GM21717 (cell line): Measurements from ENCODE around the gene DONSON.
"Not testable (repeated sequence)": the region's sequence is repeated elsewhere in the genome, so short reads cannot be mapped to it uniquely, and the experiment has no call there.

Experiments
- ATAC-seq: cut with Tn5 transposase; IDR thresholded peaks from one replicate; pipeline ENCODE4 v1.9.1; 2021; ENCODE audit warnings: mild to moderate bottlenecking, moderate library complexity; ENCODE audit not compliant: unreplicated experiment

The DONSON gene

GRCh38 chr21:33588485-33589335 lies at the start of gene DONSON:
Gene DONSON (minus strand): TSS chr21:33588684. CDS start chr21:33588641, 43 bp downstream.
- peak; percentile 81 for ATAC-seq

DNA sequence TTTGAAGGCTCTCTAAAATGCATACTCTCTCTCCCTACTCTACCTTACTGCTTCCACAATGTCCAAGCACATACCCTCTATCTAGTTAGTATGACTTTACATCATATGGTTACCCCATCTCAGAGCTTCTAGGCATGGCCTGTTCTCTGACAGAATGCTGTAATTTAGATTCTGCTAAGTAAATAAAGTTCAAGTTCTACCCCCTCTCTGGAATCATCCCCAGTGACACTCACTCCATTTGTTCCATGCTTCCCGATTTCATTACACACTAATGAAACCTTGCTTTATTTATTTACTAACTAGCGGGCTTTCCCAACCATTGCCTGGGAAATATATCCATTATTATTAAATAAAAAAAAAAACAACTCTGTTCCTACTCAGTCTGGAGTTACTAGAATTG lies 45.8 kb upstream of the DONSON start:
- no peak for ATAC-seq

- not testable (repeated sequence) for ATAC-seq
These were observed 37.7 kb upstream of the DONSON start for GRCh38 chr21:33626151-33626550.

GRCh38 chr21:33622253-33622652 lies 33.8 kb upstream of the DONSON start:
- no peak for ATAC-seq

DNA sequence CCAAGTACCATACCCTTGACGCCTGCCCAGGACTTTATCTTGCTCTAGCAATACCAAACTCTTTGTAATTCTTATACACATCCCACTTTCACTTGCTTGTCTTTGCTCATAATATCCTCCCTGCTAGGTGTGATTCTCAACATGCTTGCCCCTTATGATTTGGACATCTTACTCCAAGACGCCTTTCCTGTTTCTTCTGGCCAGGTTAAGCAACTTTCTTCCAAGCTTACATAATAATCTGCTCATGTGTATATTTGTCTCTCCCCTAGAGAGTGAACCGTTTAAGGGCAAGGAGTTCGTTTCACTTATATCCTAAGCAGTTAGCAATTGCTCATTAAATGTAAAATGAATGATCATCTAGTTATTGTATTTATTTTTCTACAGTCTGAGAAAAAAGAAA lies 31.2 kb upstream of the DONSON start:
- no peak for ATAC-seq

- ATAC-seq = no peak
These were observed 29.9 kb upstream of the DONSON start for GRCh38 chr21:33618407-33618806.

DNA sequence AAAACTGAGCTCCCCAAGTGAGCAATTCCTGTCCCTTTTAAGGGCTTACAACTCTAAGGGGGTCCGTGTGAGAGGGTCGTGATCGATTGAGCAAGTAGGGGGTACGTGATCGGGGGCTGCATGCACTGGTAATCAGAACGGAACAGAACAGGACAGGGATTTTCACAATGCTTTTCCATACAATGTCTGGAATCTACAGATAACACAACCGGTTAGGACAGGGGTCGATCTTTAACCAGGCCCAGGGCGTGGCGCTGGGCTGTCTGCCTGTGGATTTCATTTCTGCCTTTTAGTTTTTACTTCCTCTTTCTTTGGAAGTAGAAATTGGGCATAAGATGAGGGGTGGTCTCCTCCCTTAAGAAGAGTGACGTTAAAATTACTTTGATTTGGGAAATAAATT lies 29.1 kb upstream of the DONSON start:
- ATAC-seq = not testable (repeated sequence)

DNA sequence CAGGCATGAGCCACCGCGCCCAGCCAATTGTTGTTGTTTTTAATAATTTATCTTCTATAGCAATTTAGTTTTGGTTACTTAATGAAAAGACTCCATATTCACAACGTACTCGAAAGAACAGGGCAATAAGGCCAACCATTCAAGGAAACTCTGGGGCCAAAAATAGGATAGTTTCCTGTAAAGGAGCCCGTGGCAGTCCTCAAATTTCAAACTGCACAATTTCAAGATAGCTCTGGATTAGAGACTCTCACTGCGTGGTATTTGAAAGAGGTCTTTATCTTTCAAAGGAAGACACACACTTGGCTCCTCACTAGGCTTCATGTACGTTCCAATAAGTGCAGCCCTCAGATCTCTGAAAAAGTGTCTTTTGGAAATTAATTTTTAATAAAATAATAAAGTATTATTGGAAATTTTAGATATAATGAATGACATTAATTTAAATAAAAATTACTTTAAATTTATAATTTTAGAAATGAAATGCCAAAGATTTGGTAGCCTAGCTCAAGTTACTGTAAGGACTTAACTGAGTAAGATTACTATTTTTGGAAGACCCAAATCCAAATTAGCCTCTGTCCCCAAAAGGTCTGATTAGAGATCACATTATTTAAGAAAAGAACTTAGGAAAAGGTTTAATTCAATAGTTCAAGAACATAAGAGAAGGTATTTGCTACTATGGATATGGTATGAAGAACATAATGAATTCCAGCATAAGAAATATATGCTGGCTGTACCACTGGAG lies 22.7 kb upstream of the DONSON start:
- no peak for ATAC-seq

GRCh38 chr21:33608559-33608958 lies 20.1 kb upstream of the DONSON start:
- no peak for ATAC-seq

- no peak for ATAC-seq
These were observed 9.6 kb upstream of the DONSON start for GRCh38 chr21:33598051-33598450.

DNA sequence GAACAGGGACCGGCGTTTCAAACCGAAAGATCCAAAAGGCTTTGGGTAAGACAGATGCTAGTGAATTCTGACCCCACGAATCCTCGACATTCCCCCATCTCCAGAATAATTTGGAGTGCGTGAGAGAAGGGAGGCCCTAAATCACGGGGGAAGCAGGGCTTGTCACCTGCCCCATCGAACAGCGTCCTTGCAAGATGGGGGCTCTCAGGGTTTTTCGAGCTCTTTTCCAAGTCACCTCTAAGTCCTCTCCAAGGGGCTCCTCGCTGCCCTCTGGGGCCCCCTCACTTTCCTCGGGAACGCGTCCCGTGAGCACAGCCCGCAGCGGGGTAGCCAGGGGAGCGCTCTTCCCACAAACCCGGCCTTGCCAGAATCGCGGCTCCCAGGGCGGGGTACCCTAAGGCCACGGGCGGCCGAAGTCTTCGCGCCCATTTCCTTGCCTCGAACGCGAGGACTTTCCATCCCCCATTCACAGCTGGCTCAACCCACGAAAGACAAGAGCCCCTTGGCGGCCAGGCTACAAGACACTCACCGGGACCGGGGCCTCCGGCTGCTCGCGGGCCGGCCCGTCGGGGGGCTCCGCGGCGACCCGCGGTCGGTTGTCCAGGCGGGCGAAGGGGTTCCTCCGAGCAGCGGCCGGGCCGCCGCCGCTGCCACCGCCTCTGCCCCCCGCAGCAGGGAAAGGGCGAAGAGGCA lies 546 bp downstream of the DONSON start:
- peak; percentile 47 for ATAC-seq

DNA sequence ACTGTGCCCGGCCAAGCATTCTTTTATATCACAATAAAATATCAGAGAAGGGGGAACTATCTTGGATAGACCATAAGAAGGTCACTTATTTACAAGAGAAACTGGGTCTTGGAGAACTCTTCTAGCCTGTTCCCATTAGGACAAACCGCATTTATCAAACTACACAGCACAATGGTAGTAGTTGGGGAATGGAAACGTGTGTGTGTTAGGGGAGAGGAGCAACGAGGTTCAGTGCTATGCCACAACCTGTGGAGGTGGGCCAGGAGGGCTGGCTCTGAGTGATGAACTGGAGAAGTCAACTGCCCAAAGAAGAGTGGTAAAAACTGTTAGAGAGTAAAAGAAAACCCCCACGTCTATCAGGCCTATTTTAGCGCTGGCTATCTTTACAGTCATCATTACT lies 1.6 kb downstream of the DONSON start:
- no peak for ATAC-seq

DNA sequence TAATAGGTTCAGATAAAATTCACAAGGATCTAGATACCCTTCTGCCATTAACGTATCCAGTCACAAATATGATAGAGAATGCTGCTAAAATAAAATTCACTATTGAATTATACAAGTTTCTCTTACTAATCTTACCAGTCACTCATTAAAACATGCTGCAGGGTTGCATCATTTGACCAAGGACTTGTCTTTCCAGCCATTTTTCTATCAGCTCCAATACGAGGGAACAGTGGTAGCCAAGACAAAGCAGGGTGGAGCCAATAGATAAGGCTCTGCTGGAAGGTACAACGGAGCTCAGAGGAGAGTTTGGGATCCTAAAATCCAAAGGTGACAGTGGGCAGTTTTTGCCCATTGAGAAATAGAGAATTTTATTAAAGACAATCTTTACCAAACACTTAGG lies 4.0 kb downstream of the DONSON start:
- ATAC-seq = no peak

DNA sequence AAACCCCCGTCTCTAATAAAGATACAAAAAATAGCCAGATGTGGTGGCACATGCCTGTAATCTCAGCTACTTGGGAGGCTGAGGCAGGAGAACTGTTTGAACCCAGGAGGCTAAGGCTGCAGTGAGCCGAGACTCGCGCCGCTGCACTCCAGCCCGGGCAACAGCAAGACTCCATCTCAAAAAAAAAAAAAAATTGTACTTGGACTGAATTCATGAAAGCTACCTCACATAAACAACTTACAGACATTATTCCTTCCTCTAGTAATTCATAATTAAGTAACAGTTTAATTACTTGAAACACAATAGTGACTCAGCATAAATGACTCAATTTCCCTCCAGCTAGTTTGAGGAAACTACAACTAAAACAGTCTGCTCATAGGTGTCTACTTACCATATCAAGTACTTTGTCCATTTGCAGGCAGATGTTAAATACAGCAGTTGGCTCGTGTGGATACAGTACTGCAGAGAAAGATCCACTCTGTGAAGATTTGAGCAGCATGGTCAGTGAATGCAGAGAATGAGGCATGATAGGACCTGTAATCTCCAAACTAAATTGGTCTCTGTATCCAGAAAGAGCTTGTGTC lies 9.4 kb downstream of the DONSON start:
- no peak for ATAC-seq

GRCh38 chr21:33578214-33578613 lies 10.3 kb downstream of the DONSON start:
- no peak for ATAC-seq

GRCh38 chr21:33576741-33577141 lies 11.7 kb downstream of the DONSON start:
- ATAC-seq = not testable (repeated sequence)

GRCh38 chr21:33572350-33572749 lies 16.1 kb downstream of the DONSON start:
- ATAC-seq = no peak

GRCh38 chr21:33569991-33570390 lies 18.5 kb downstream of the DONSON start:
- no peak for ATAC-seq

GRCh38 chr21:33568448-33568847 lies 20.0 kb downstream of the DONSON start:
- no peak for ATAC-seq

GRCh38 chr21:33567914-33568313 lies 20.6 kb downstream of the DONSON start:
- ATAC-seq = no peak

GRCh38 chr21:33566514-33566913 lies 22.0 kb downstream of the DONSON start:
- ATAC-seq = no peak
